NOMO-1 treated with DMSO at 0.1 percent for 48 hours (cell line): ENCODE measurements around the gene TTC28.
A peak's percentile ranks its signal among the peaks of the same experiment; 100 is the strongest.

ENCODE experiments used
- DNase-seq: peaks from one replicate; lab custom pipeline; 2025; ENCODE audit not compliant: unreplicated experiment; lab: John Stamatoyannopoulos, UW

The TTC28 gene

GRCh38 chr22:28443526-28443876 is 236.1 kb downstream of the TTC28 start:
- peak; percentile 79 for DNase-seq

- DNase-seq, result peak; percentile 47
Measured at GRCh38 chr22:28442711-28443525, 236.7 kb downstream of the TTC28 start.

- peak; percentile 71 for DNase-seq
Measured at GRCh38 chr22:28442264-28442710, 237.4 kb downstream of the TTC28 start.

DNA sequence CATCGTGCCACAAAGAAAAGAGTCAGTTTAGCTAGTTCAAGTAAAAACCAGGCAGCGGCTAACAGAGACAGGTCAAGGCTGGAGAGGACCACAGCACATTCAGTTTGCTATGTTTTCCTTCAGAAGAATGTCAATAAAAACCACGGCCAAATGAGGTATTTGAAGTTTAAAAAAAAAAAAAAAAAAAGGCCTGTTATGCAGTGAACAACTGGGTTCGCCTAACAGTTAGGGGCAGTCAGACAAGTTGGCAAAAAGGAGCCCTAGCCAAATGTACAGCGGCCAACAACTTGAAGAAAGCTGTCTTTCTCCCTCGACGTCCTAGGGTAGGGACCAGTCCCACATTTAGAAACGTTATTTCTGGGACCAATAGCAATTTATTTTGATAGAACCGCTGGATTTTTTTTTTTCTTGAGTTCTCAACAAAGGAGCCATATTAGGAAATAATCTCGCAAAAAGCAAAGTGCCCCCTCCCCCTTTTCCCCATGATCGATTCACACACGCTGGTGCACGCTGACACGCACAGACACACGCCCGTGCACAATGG is 237.8 kb downstream of the TTC28 start:
- no peak for DNase-seq

GRCh38 chr22:28440592-28441390 is 238.8 kb downstream of the TTC28 start:
- no peak for DNase-seq

- no peak for DNase-seq
Measured at GRCh38 chr22:28438183-28438768, 241.4 kb downstream of the TTC28 start.

DNA sequence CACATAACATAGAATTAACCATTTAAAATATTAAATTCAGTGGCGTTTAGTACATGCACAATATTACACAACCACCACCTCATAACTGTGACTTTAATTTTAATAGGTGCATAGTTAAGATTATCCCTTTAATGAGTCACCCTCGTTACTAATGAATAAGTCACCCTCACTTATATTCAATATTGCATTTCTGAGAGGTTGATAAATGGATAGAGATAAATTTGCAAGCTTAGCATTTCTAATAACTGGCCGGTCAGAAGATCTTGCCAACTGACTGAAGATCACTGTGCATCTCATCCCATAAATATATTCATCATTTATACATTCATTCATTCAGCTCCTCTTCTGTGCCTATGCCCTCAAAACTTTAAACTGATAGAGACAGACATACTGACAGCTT is 243.7 kb downstream of the TTC28 start:
- DNase-seq, result no peak

DNA sequence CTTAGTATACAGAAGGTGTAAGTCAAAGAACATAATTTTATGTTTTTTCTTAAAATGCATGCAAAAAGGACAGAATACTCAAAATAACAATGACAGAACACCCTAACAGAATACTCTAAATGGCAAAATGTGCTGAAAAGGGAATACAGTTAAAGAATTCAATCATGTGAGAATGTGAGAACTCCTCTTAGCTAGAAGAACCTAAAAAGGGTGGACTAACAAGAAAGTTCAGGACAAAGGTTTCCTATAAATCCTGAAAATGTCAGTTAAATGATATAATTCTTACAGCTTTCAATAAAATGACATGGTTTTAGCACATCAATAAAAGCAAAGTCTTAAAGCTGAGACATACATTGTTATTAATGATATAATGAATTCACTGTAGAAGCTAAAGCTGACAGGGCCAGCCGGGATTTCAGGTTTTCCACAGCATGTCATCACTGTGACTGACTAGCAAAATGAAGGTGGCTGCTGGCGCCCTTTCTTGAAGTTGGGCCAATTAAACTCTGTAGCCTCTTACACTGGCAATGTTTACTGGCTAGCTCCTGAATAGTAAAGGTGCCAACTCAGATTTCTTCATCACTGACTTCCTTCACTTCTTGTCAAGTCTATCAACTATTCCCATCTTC is 244.4 kb downstream of the TTC28 start:
- no peak for DNase-seq

DNA sequence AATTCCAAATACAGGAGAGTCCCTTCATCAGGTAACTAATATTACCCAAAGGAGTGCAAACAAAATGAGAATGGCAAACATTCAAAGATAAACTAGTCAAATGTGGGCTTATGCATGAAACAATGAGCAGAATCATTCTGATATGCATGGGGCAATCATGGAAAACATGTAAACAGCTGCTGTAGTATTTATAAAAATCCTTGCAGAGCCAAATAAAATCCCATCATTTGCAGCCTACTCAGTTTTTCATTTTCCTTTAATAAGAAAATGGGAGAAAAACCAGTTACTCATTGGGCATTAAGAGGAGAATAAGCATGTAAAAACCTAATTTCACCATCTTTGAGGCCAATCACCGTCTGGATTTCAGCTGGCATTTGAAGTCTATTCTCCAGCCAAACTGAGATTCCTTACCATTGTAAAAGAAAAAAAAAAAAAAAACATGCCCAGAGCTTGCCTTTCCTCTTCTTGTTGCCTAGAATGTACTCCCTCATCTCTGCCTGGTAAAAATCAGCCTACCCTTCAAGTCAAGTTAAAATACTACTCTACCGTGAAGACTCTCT is 249.1 kb downstream of the TTC28 start:
- DNase-seq, result no peak

- DNase-seq, result no peak
Measured at GRCh38 chr22:28429711-28430110, 249.9 kb downstream of the TTC28 start.

GRCh38 chr22:28428271-28428670 is 251.4 kb downstream of the TTC28 start:
- DNase-seq, result no peak

DNA sequence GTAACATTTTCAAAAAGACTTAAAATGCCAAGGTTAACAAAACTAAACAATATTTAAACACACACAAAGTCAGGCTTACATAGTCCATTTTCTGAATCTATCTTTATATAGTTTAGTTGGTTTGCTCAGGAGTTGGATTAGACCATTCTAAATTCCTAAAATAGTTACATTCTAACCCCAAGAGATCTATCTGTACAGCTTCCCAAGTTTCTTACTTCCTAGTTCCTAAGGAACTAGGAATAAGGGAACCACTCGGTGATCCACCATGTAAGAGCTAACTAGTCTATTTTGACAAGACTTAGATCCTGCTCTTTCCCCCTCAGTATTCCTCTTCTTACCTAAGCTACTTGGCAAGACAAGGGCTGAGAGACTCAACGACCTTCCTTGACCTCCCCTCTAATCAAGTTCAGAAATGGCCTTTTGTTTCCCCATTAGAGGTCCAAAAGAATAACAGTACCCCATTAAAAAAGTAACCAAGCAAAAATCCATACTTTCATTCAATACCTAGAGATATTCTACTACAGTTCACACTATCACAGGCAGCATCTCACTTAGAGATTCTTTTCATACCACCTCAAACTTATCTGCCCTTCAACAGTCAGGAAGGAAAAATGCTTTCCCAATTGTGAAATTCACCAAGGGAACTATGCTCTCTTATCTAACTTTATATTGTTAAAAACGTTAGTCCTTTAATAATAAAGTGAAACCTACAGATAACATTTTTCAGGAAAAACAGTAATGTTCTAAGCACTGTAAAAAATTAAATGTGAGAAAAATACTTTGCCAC is 253.1 kb downstream of the TTC28 start:
- no peak for DNase-seq

DNA sequence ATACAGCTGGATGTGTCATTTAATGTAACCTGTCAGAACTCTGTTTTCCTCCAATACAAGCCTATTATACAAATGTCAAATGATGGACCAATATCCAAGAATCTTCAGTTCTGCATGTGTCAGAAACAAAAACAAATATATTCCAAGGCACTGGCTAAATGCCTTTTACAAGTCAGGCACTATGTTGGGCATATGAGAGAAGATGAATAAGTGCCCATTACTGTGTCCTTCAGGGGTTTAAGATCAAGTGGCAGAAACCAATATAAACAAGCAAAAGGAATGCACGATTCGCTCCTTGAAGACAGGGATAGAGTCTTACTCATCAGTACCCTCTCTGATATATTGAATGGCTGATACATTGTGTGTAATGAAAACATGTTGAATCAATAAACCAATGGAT is 254.4 kb downstream of the TTC28 start:
- no peak for DNase-seq

- no peak for DNase-seq
Measured at GRCh38 chr22:28424427-28425080, 255.1 kb downstream of the TTC28 start.

GRCh38 chr22:28419919-28420318 is 259.7 kb downstream of the TTC28 start:
- no peak for DNase-seq

- DNase-seq, result no peak
Measured at GRCh38 chr22:28418008-28418407, 261.6 kb downstream of the TTC28 start.

DNA sequence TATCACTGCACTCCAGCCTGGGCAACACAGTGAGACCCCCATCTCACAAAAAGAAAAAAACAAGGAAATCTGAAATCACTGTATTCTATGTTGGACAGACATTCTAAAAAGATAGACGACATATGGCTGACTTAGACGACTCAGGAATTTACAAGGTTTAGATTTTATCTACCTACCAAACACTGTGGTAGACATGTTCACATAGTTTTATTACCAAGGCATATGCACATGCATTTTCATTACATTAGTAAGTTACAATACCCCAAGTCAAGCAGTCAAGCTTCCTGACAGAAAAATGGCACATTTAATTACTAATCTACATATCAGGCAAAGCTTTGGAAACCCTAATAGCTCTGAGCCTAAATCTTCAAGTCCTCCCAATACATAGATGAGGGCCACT is 262.2 kb downstream of the TTC28 start:
- no peak for DNase-seq

GRCh38 chr22:28414913-28415312 is 264.7 kb downstream of the TTC28 start:
- DNase-seq, result no peak

GRCh38 chr22:28413612-28414399 is 265.8 kb downstream of the TTC28 start:
- no peak for DNase-seq
